ENCODE results near the gene TMEM18. TPM values are rescaled to one million over a fixed set of nuclear protein-coding genes. Genes with fewer than 3 reads are reported as not detected.

The TMEM18 gene
- total RNA-seq, 4 donors from 2014 or later, result 10.8 to 49.7 (median 34.3) TPM

DNA sequence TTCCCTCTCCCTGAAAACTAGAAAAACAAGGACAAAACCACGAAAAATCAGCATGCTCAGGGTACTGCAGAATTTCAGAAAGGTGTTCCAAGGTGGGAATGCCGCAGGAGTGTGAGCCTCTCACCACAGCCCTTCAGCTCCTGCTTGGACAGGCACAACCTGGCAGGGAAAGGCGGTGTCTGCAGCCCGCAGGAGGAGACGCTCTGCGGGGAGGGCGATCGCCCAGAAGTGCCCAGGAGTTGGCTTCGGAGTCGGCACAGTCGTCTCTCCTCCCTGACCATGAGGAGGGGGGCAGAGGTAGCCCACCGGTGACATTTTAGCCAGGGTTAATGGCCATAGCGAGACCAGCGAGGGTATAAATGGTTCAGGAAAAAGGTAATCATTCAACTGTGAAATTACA lies 57.2 kb downstream of the TMEM18 start:
- Histone ChIP-seq H3K4me3 (no peak overlapping the region), H3K9me3 (no peaks in the 10 kb centered on the region), H3K27ac (no peak overlapping the region), H3K4me1 (no peaks in the 10 kb centered on the region), H3K27me3 (no peaks in the 10 kb centered on the region), H3K36me3 (no peaks in the 10 kb centered on the region)
- intact Hi-C loops (cut with DNase I; ENCODE audit: low total_unique reads), result no loop called here
- no peak for DNase-seq
- TF ChIP-seq, protein P1, sequence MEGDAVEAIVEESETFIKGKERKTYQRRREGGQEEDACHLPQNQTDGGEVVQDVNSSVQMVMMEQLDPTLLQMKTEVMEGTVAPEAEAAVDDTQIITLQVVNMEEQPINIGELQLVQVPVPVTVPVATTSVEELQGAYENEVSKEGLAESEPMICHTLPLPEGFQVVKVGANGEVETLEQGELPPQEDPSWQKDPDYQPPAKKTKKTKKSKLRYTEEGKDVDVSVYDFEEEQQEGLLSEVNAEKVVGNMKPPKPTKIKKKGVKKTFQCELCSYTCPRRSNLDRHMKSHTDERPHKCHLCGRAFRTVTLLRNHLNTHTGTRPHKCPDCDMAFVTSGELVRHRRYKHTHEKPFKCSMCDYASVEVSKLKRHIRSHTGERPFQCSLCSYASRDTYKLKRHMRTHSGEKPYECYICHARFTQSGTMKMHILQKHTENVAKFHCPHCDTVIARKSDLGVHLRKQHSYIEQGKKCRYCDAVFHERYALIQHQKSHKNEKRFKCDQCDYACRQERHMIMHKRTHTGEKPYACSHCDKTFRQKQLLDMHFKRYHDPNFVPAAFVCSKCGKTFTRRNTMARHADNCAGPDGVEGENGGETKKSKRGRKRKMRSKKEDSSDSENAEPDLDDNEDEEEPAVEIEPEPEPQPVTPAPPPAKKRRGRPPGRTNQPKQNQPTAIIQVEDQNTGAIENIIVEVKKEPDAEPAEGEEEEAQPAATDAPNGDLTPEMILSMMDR (IDR thresholded peaks at IDR 0.05), result no peak
- no peak for TF ChIP-seq POLR2A (IDR thresholded peaks at IDR 0.05)

DNA sequence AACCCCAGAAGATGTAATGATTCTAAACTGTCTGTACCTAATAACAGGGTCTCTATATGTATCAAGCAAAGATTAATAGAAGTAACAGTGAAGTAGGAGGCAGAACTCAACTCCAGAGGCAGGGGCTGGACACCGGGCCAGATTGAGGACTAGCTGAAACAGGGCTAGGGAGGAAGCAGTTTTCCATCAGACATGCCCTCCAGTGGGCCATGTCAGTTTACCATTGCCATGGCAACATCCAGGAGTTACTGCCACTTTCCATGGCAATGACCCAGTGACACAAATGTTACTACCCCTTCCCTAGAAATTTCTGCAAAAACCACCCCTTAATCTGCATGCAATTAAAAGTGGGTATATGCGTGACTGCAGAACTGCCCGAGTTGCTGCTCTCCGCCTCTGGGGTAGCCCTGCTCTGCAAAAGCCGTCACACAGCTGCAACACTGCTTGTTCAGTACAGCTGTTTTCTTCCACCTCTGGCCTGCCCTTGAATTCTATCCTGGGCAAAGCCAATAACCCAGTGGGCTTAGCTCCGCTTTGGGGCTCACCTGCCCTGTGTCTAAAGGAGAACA lies 58.7 kb downstream of the TMEM18 start:
- no peaks in the 10 kb centered on the region for H3K9me3 ChIP-seq

DNA sequence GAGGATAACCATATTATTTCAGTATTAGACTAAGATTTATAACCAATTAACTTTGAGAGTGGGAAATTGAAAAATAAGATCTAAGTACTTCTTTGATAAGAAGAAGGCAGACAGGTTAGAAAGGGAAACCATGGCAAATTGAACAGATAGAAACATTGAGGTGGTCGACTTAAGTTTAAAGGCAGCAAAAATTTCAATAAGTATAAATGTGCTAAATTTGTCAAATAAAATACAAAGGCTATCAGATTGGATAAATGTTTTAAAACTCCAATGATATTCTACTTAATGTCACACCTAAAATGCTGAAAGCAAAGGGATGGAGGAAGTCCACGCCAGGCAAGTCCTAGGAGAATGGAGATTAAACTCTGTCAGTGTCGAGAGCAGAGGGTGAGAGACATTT lies 59.2 kb downstream of the TMEM18 start:
- no peaks in the 10 kb centered on the region for H3K27me3 ChIP-seq
- TF ChIP-seq, protein P1 (IDR thresholded peaks at IDR 0.05), result no peak
- TF ChIP-seq POLR2A (IDR thresholded peaks at IDR 0.05), result no peak
- no peak for DNase-seq
- H3K4me3 ChIP-seq, result no peak overlapping the region
- intact Hi-C loops (cut with DNase I; ENCODE audit: low total_unique reads), result no loop called here
- H3K4me1 ChIP-seq, result no peaks in the 10 kb centered on the region
- no peak overlapping the region for H3K27ac ChIP-seq
- H3K9me3 ChIP-seq, result no peaks in the 10 kb centered on the region
- H3K36me3 ChIP-seq, result no peaks in the 10 kb centered on the region

More for the DNA sequence above, 58.7 kb downstream of the TMEM18 start:
- no peak for TF ChIP-seq POLR2A (IDR thresholded peaks at IDR 0.05)
- TF ChIP-seq, protein P1 (IDR thresholded peaks at IDR 0.05), result no peak
- H3K36me3 ChIP-seq, result no peaks in the 10 kb centered on the region
- no peak for DNase-seq
- H3K27ac ChIP-seq, result no peak overlapping the region
- no peaks in the 10 kb centered on the region for H3K4me1 ChIP-seq
- intact Hi-C loops (cut with DNase I; ENCODE audit: low total_unique reads), result no loop called here
- H3K4me3 ChIP-seq, result no peak overlapping the region
- no peaks in the 10 kb centered on the region for H3K27me3 ChIP-seq
